PFSK-1 (cell line): ENCODE measurements around the gene PDCD7.

Source experiments
- POLR2AphosphoS5 ChIP-seq: IDR thresholded peaks from 2 replicates; pipeline ENCODE4 v1.6.1; 2012; ENCODE audit warnings: low read depth, mild to moderate bottlenecking, control low read depth, low read length, moderate library complexity
- SIN3A ChIP-seq: IDR thresholded peaks from 2 replicates; pipeline ENCODE4 v1.6.1; 2012; ENCODE audit warnings: mild to moderate bottlenecking, low read length, moderate library complexity, borderline replicate concordance; ENCODE audit not compliant: insufficient read depth
- TAF1 ChIP-seq: IDR thresholded peaks from 2 replicates; pipeline ENCODE4 v1.6.1; 2012; ENCODE audit warnings: low read length, control low read depth, borderline replicate concordance; ENCODE audit not compliant: insufficient read depth
- TF ChIP-seq, protein P1 (sequence below), 2 experiments: IDR thresholded peaks; 2 replicates each; pipeline versions ENCODE4 v1.6.1 to v1.8.0; 2011 to 2012; ENCODE audit warnings: low read depth in 2 of 2, low read length in 2 of 2, control low read depth in 1 of 2, inconsistent platforms in 1 of 2, mild to moderate bottlenecking in 1 of 2, moderate library complexity in 1 of 2; ENCODE audit not compliant: insufficient read depth in 1 of 2

DNA sequence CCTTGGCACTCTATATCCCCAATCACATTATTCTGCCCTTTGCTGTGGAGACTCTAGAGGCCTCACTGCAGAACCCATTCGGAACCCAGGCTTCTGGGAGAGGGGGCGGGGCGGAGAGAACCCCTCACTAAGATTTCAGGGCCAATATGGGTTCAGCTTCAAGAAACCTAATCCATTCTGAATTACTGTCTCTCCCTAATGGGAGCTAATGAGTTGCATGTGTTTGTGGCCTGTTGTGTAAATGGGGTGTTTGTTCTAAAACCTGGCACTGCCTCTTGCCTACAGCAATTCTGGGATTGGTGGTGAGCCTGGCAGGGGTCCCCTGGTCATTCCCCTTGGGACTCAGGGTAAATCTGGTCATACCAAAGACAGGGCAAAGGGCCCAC lies 65.2 kb downstream of the PDCD7 start:
- TF ChIP-seq POLR2AphosphoS5: no peak
- TF ChIP-seq, protein P1, sequence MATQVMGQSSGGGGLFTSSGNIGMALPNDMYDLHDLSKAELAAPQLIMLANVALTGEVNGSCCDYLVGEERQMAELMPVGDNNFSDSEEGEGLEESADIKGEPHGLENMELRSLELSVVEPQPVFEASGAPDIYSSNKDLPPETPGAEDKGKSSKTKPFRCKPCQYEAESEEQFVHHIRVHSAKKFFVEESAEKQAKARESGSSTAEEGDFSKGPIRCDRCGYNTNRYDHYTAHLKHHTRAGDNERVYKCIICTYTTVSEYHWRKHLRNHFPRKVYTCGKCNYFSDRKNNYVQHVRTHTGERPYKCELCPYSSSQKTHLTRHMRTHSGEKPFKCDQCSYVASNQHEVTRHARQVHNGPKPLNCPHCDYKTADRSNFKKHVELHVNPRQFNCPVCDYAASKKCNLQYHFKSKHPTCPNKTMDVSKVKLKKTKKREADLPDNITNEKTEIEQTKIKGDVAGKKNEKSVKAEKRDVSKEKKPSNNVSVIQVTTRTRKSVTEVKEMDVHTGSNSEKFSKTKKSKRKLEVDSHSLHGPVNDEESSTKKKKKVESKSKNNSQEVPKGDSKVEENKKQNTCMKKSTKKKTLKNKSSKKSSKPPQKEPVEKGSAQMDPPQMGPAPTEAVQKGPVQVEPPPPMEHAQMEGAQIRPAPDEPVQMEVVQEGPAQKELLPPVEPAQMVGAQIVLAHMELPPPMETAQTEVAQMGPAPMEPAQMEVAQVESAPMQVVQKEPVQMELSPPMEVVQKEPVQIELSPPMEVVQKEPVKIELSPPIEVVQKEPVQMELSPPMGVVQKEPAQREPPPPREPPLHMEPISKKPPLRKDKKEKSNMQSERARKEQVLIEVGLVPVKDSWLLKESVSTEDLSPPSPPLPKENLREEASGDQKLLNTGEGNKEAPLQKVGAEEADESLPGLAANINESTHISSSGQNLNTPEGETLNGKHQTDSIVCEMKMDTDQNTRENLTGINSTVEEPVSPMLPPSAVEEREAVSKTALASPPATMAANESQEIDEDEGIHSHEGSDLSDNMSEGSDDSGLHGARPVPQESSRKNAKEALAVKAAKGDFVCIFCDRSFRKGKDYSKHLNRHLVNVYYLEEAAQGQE (IDR thresholded peaks at IDR 0.05; ENCODE audit: insufficient read depth in 1 of 2, low read depth in 2 of 2, low read length in 2 of 2): no peak
- TF ChIP-seq TAF1: no peak
- no peak for TF ChIP-seq SIN3A
